Fibroblast of peridontal ligament (primary cell): Measurements from ENCODE around the gene PAIP2.
"Not testable (repeated sequence)": the region's sequence is repeated elsewhere in the genome, so short reads cannot be mapped to it uniquely, and the experiment has no call there.

Experiments used
- DNase-seq: peaks from one replicate; pipeline ENCODE4 v3.0.0-alpha.2; 2010; ENCODE audit errors: extremely low read depth

Gene PAIP2

GRCh38 chr5:139391570-139392323 lies 50.1 kb downstream of the PAIP2 start:
- no peak for DNase-seq

GRCh38 chr5:139392324-139392677 lies 50.6 kb downstream of the PAIP2 start:
- DNase-seq = no peak

GRCh38 chr5:139392678-139393496 lies 51.2 kb downstream of the PAIP2 start:
- DNase-seq = no peak

GRCh38 chr5:139393497-139394122 lies 52.0 kb downstream of the PAIP2 start:
- DNase-seq = no peak

- DNase-seq = no peak
Measured at GRCh38 chr5:139394123-139394653, 52.5 kb downstream of the PAIP2 start.

- DNase-seq = no peak
Measured at GRCh38 chr5:139394654-139395566, 53.3 kb downstream of the PAIP2 start, which contains the start of gene PROB1. TSS of gene PROB1 (minus strand) at chr5:139395104. CDS start at chr5:139395081, 23 bp downstream.

GRCh38 chr5:139395844-139396640 lies 54.4 kb downstream of the PAIP2 start:
- DNase-seq = no peak

GRCh38 chr5:139396691-139397090 lies 55.0 kb downstream of the PAIP2 start:
- no peak for DNase-seq

GRCh38 chr5:139397921-139398320 lies 56.3 kb downstream of the PAIP2 start:
- DNase-seq = peak; percentile 34

GRCh38 chr5:139399501-139400121 lies 58.0 kb downstream of the PAIP2 start:
- DNase-seq = no peak

- DNase-seq = no peak
Measured at GRCh38 chr5:139401546-139401945, 59.9 kb downstream of the PAIP2 start.

- DNase-seq = no peak
Measured at GRCh38 chr5:139402561-139403158, 61.0 kb downstream of the PAIP2 start.

- no peak for DNase-seq
Measured at GRCh38 chr5:139403418-139403786, 61.7 kb downstream of the PAIP2 start.

GRCh38 chr5:139403787-139404483 lies 62.3 kb downstream of the PAIP2 start, which contains the start of gene SPATA24:
TSS of gene SPATA24 (minus strand) at chr5:139404089. CDS start at chr5:139404060, 29 bp downstream.
- DNase-seq = peak; percentile 95

GRCh38 chr5:139404484-139404840 lies 62.8 kb downstream of the PAIP2 start:
- no peak for DNase-seq

- DNase-seq = no peak
Measured at GRCh38 chr5:139406963-139407362, 65.3 kb downstream of the PAIP2 start.

GRCh38 chr5:139407517-139407916 lies 65.9 kb downstream of the PAIP2 start:
- no peak for DNase-seq

- no peak for DNase-seq
Measured at GRCh38 chr5:139408191-139408590, 66.5 kb downstream of the PAIP2 start.

- DNase-seq = not testable (repeated sequence)
Measured at GRCh38 chr5:139409116-139409515, 67.5 kb downstream of the PAIP2 start.
